ENCODE results near the gene ADPRHL1.

ADPRHL1 gene

DNA sequence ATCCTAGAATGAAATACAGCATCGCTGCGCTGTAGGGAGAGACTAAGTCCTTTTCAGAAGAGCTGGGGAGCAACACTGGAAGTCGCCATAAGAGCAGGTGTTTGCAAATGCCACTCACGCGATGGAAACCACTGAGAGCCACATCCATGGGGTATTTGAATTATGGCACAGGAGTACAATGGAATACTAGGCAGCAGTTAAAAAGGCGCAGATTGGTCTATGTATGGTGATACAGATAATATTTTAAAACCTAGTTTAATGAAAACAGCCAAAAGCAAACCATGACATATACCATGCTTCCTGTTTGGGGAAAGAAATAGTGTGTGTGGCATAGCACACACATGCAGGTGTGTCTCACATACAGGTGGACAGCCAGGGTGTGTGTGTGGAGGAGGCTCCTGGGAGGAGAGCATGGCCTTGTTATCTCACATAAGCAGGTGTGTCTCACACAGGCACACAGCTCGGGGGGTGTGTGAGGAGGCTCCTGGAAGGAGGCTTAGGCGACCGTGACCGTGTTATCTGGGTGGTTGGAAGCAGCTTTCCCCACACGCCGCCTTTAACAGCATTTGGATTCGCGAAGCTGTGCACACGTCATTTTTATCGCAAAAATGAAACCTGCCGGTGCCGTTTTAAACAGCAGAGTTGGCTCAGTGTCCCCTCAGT, 33.6 kb downstream of the ADPRHL1 start:
- no peak overlapping the region for H3K27ac ChIP-seq
- H3K36me3 ChIP-seq: no peaks in the 10 kb centered on the region
- H3K4me3 ChIP-seq (ENCODE audit: low read depth in 1 of 2, low read length in 1 of 2): no peak overlapping the region
- H3K27me3 ChIP-seq: peaks cover 13% of the 10 kb centered on the region
- H3K4me1 ChIP-seq (ENCODE audit: control insufficient read depth in 1 of 2, insufficient read depth in 1 of 2, low read depth in 1 of 2, low read length in 1 of 2): no peaks in the 10 kb centered on the region
- no peaks in the 10 kb centered on the region for H3K9me3 ChIP-seq
- TF ChIP-seq, protein P1, sequence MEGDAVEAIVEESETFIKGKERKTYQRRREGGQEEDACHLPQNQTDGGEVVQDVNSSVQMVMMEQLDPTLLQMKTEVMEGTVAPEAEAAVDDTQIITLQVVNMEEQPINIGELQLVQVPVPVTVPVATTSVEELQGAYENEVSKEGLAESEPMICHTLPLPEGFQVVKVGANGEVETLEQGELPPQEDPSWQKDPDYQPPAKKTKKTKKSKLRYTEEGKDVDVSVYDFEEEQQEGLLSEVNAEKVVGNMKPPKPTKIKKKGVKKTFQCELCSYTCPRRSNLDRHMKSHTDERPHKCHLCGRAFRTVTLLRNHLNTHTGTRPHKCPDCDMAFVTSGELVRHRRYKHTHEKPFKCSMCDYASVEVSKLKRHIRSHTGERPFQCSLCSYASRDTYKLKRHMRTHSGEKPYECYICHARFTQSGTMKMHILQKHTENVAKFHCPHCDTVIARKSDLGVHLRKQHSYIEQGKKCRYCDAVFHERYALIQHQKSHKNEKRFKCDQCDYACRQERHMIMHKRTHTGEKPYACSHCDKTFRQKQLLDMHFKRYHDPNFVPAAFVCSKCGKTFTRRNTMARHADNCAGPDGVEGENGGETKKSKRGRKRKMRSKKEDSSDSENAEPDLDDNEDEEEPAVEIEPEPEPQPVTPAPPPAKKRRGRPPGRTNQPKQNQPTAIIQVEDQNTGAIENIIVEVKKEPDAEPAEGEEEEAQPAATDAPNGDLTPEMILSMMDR (IDR thresholded peaks at IDR 0.05): no peak

DNA sequence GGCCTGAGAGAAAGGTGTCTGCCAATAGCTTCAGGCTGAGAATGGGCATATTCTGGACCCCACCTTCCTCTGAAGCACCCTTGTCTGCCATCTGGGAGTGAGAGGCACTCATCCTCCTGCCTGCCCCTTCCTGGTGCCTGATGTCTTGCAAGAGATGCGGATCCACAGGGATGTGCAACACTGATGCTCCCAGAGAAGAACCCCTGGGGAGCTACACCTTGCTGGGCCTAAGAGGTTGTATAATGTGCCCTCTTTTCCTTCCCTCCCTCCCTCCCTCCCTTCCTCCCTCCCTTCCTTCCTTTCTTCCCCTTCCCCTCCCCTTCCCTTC, 34.6 kb downstream of the ADPRHL1 start:
- H3K27me3 ChIP-seq: peaks cover 13% of the 10 kb centered on the region
- no peak overlapping the region for H3K27ac ChIP-seq
- no peaks in the 10 kb centered on the region for H3K36me3 ChIP-seq
- TF ChIP-seq, protein P1 (IDR thresholded peaks at IDR 0.05): no peak
- H3K4me3 ChIP-seq (ENCODE audit: low read depth in 1 of 2, low read length in 1 of 2): no peak overlapping the region
- no peaks in the 10 kb centered on the region for H3K9me3 ChIP-seq
- H3K4me1 ChIP-seq (ENCODE audit: control insufficient read depth in 1 of 2, insufficient read depth in 1 of 2, low read depth in 1 of 2, low read length in 1 of 2): no peaks in the 10 kb centered on the region

DNA sequence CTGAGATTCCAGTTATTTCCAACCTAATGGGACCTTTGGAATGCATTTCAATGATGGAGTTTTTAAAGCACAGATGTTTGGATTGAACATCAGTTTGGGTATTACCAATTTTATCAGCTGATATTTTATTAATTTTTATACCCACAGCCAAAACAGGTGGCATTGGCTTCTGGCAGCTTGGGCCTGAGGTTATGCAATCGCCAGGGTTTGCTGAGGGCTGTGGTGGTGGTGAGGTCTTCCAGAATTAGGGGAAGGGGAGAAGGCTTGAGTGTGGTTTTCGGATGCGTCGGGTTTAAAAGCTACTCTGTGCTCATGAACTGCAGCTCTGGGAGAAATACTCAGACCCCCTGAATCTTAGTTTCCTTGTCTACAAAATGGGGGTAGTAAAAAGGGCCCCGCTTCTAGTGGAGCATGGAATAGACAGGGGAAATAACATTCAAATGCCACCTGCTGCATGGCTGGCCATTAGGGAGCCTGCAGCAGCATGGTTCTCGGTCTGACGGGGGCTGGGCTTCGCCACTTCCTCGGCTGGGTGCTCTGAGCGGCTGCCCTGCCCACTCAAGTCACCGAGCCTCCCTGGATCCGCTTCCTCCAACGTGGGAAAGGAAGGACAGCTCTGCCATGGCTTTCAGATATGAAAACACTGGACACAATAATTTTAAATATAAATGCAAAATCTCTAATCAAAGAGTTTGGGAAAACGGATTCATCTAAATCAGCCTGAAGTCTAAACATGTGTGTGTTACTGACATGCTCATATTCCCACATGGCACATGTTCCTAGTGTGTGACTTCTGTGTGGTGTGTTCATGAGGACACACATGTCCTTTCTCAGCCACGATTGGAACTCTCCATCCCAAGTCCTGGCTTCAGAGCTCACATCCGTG, 35.2 kb downstream of the ADPRHL1 start:
- H3K9me3 ChIP-seq: no peaks in the 10 kb centered on the region
- TF ChIP-seq, protein P1 (IDR thresholded peaks at IDR 0.05): no peak
- H3K27me3 ChIP-seq: peaks cover 13% of the 10 kb centered on the region
- H3K36me3 ChIP-seq: no peaks in the 10 kb centered on the region
- no peak overlapping the region for H3K4me3 ChIP-seq (ENCODE audit: low read depth in 1 of 2, low read length in 1 of 2)
- H3K4me1 ChIP-seq (ENCODE audit: control insufficient read depth in 1 of 2, insufficient read depth in 1 of 2, low read depth in 1 of 2, low read length in 1 of 2): no peaks in the 10 kb centered on the region
- no peak overlapping the region for H3K27ac ChIP-seq

DNA sequence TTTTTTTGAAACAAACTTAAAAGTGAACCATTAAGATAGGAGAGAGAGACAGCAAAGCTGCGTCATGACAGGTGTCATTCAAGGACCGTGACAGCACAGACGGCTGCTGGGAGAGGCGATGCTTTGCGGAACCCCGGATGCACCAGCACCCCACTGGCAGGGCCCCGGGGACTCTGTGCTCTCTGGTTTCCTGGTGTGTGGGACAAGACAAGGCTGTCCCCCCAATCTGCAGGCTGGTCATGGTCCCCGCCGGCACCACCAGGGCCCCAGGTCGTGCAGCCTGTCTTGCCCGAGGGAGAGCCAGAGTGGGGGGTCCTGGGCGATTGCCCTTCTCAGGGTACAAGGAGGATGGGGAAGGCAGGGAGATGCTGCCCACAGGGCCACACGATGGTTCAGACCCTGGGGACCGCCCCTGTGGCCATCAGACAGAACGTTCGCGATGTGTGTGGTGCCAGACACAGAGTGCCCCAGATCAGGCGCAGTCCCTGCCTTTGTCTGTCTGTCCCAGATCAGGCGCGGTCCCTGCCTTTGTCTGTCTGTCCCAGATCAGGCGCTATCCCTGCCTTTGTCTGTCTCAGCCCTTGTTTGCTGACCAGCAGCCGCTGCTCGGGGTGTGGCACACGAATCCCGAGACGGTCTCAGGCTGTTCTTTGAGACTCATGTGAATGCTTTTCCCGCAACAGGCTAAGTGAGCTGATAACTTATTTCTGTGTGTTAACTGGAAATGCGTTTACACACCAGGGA, 36.1 kb downstream of the ADPRHL1 start:
- no peaks in the 10 kb centered on the region for H3K4me1 ChIP-seq (ENCODE audit: control insufficient read depth in 1 of 2, insufficient read depth in 1 of 2, low read depth in 1 of 2, low read length in 1 of 2)
- peaks cover 13% of the 10 kb centered on the region for H3K27me3 ChIP-seq
- no peaks in the 10 kb centered on the region for H3K9me3 ChIP-seq
- no peaks in the 10 kb centered on the region for H3K36me3 ChIP-seq
- H3K27ac ChIP-seq: no peak overlapping the region
- no peak overlapping the region for H3K4me3 ChIP-seq (ENCODE audit: low read depth in 1 of 2, low read length in 1 of 2)
- TF ChIP-seq, protein P1 (IDR thresholded peaks at IDR 0.05): no peak

DNA sequence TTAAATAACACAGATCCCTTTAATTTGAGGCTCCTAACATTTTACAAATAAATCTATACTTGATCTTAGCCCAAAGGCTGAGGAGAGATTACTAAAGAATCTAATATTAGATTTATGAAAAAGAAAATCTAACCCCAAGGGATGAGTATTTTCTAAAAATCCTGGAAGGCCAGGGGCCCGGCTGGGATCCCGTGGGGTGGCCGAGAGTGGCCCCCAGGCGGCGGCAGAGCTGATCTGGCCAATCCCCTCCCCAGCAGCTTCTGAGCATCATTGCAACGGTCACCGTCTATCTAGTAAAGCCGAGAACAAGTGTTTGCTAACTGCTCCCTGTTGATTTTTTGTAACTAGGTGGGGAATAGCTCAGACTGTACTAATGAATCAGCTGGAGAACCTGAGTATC, 37.5 kb downstream of the ADPRHL1 start:
- H3K36me3 ChIP-seq: no peaks in the 10 kb centered on the region
- no peaks in the 10 kb centered on the region for H3K9me3 ChIP-seq
- H3K27ac ChIP-seq: no peak overlapping the region
- no peak overlapping the region for H3K4me3 ChIP-seq (ENCODE audit: low read depth in 1 of 2, low read length in 1 of 2)
- TF ChIP-seq, protein P1 (IDR thresholded peaks at IDR 0.05): no peak
- peaks cover 0 to 4% of the 10 kb centered on the region in 2 experiments for H3K4me1 ChIP-seq (ENCODE audit: control insufficient read depth in 1 of 2, insufficient read depth in 1 of 2, low read depth in 1 of 2, low read length in 1 of 2)
- peaks cover 13% of the 10 kb centered on the region for H3K27me3 ChIP-seq

Data from neutrophil (primary cell).